ENCODE measurements around the gene CAMTA1.

- TF ChIP-seq CTCF (IDR thresholded peaks at IDR 0.05; ENCODE audit: low read depth, low read length, missing input control) (no peak), REST (IDR thresholded peaks at IDR 0.05) (no peak), TAF1 (conservative IDR thresholded peaks at IDR 0.05) (no peak), JUND (IDR thresholded peaks at IDR 0.05) (no peak), RAD21 (IDR thresholded peaks at IDR 0.05) (no peak), GABPA (IDR thresholded peaks at IDR 0.05 in 1 of 2, conservative IDR thresholded peaks at IDR 0.05 in 1 of 2) (no peak), YY1 (IDR thresholded peaks at IDR 0.05) (no peak), RXRA (IDR thresholded peaks at IDR 0.05) (no peak), FOXA2 (IDR thresholded peaks at IDR 0.05) (no peak), MAX (IDR thresholded peaks at IDR 0.05) (no peak), ATF3 (IDR thresholded peaks at IDR 0.05) (no peak), SP1 (IDR thresholded peaks at IDR 0.05) (no peak), NR2F2 (IDR thresholded peaks at IDR 0.05) (no peak), ZBTB33 (IDR thresholded peaks at IDR 0.05) (no peak)
These were observed 975.0 kb downstream of the CAMTA1 start for GRCh38 chr1:7760245-7760644.

All from liver (tissue), 3 donors.